CD4-positive, alpha-beta T cell treated with Interleukin-2 at 100 ng/mL for 4 hours (primary cell): Measurements from ENCODE around the gene KIF4A.

Experiments
- DNase-seq: peaks from one replicate; pipeline ENCODE4 v3.0.0-alpha.2; 2020; ENCODE audit warnings: low spot score

KIF4A gene

GRCh38 chrX:70437921-70438665 lies 148.2 kb downstream of the KIF4A start:
- no peak for DNase-seq

- DNase-seq: peak; percentile 39
These were observed 149.1 kb downstream of the KIF4A start for GRCh38 chrX:70439016-70439415.

- no peak for DNase-seq
These were observed 152.3 kb downstream of the KIF4A start for GRCh38 chrX:70442224-70442623.

- peak; percentile 24 for DNase-seq
These were observed 154.5 kb downstream of the KIF4A start, which contains the start of gene DLG3 for GRCh38 chrX:70444326-70444945. DLG3 (plus strand) TSS chrX:70444835; CDS start chrX:70445202, 367 bp downstream.

- DNase-seq: no peak
These were observed 155.2 kb downstream of the KIF4A start for GRCh38 chrX:70444946-70445656.

- no peak for DNase-seq
These were observed 156.0 kb downstream of the KIF4A start for GRCh38 chrX:70445951-70446350.

GRCh38 chrX:70446380-70447350 lies 156.8 kb downstream of the KIF4A start:
- DNase-seq: no peak

GRCh38 chrX:70449457-70449966 lies 159.6 kb downstream of the KIF4A start:
- DNase-seq: no peak

- DNase-seq: peak; percentile 58
These were observed 162.3 kb downstream of the KIF4A start for GRCh38 chrX:70452143-70452733.

GRCh38 chrX:70453024-70453618 lies 163.2 kb downstream of the KIF4A start:
- no peak for DNase-seq

- peak; percentile 77 for DNase-seq
These were observed 164.8 kb downstream of the KIF4A start for GRCh38 chrX:70454441-70455365.

- no peak for DNase-seq
These were observed 165.7 kb downstream of the KIF4A start for GRCh38 chrX:70455366-70456202.

- DNase-seq: peak; percentile 16
These were observed 166.4 kb downstream of the KIF4A start for GRCh38 chrX:70456256-70456655.

- DNase-seq: no peak
These were observed 171.1 kb downstream of the KIF4A start for GRCh38 chrX:70461026-70461425.

GRCh38 chrX:70464051-70464450 lies 174.1 kb downstream of the KIF4A start:
- DNase-seq: no peak

- no peak for DNase-seq
These were observed 177.1 kb downstream of the KIF4A start for GRCh38 chrX:70466968-70467367.

GRCh38 chrX:70468709-70469108 lies 178.8 kb downstream of the KIF4A start:
- DNase-seq: no peak
